IPS-NIHi11 (cell line): ENCODE data around the gene SETD1B.
"Not testable (repeated sequence)": the region's sequence is repeated elsewhere in the genome, so short reads cannot be mapped to it uniquely, and the experiment has no call there.

Source experiments
- DNase-seq: peaks from one replicate; pipeline ENCODE4 v3.0.0; 2012; ENCODE audit warnings: mixed read lengths, low spot score

SETD1B gene

GRCh38 chr12:121825041-121825523 is 21.3 kb downstream of the SETD1B start:
- DNase-seq, result no peak

- DNase-seq, result no peak
Measured at GRCh38 chr12:121826318-121827150, 22.7 kb downstream of the SETD1B start.

DNA sequence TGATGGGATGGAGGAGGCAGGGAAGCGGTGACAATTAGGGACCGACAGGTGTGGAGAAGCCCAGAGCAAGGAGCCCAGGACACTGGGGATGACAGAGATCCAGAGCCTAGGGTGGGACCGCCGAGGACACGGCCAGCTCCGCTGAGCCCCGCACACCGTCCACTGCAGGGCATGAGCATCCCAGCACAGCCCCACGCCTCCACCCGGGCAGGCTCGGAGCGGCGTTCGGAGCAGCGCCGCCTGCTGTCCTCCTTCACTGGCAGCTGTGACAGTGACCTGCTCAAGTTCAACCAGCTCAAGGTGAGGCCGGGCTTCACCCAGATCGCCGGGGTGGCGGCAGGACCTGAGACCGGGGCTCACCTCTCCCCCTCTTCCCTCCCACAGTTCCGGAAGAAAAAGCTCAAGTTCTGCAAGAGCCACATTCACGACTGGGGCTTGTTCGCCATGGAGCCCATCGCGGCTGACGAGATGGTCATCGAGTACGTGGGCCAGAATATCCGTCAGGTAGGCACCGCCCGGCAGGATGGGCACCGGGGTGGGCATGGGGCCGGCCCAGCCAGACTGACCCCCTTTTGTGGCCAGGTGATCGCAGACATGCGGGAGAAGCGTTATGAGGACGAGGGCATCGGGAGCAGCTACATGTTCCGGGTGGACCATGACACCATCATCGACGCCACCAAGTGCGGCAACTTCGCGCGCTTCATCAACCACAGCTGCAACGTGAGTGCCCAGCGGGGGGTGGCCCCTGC is 23.7 kb downstream of the SETD1B start:
- DNase-seq, result no peak

DNA sequence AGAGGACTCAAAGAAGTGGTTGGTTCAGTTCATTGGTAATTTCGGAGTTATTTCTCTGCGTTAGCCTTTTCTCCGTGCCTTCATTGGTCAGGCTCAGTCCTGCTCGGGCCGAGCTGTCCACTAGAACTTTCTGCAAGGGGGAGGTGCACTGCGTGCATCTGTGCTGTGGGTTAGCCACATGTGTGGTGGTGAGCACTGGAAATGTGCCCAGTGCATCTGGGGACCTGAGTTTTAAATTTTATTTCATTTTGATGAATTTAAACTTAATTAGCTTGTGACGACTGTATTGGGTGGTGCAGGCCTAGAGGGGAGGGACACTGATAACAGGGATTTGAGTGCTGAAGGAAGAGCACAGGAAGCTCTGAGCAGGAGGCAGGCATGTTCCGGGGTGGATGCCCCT is 24.5 kb downstream of the SETD1B start:
- DNase-seq, result no peak

GRCh38 chr12:121828826-121829225 is 25.0 kb downstream of the SETD1B start:
- DNase-seq, result no peak

DNA sequence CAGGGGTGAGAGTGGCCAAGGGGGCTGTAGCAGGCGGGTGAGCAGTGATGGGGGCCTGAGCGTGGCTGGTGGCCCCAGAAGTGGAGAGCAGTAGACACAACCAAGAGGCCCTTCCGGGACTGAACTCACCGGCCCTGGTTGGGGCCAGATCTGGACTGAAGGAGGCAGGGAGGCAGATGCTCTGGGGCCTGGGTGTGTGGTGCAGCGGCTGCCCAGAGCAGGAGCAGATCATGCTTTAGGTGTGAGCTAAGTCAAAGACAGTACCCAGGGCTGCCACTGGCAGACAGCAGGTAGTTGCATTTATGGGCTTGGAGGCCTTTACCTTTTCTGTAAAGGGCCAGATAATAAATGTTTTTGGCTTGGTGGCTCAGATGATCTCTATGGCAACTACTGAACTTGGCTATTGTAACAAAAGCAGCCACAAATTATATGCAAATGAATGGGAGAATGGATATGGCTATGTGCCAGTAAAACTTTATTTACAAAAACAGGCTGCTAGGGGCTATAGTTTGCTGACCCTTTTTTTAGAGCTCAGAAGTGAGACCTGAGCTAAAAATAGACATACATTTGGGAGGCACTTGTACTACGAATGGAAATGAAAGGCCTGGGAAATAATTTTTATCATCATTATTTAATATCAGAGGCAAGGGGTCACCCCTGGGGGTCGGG is 25.6 kb downstream of the SETD1B start:
- no peak for DNase-seq

DNA sequence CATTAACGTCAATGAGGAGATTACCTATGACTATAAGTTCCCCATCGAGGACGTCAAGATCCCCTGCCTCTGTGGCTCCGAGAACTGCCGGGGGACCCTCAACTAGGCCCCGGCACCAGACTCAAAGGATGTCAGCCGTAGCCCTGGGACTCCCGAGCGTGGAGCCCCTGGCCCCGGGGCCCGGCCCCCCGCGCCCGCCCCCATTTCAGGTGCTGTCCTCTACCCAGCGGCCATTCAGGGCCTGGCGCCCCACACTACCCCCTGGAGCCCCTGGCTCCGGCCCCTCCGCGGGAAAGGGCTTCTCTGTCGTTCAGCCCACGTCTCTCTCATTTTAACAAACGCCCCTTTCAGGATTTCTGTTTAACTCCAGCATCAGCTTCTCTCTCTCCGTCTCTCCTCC is 26.3 kb downstream of the SETD1B start:
- DNase-seq, result no peak

- DNase-seq, result no peak
Measured at GRCh38 chr12:121830588-121831265, 26.9 kb downstream of the SETD1B start.

DNA sequence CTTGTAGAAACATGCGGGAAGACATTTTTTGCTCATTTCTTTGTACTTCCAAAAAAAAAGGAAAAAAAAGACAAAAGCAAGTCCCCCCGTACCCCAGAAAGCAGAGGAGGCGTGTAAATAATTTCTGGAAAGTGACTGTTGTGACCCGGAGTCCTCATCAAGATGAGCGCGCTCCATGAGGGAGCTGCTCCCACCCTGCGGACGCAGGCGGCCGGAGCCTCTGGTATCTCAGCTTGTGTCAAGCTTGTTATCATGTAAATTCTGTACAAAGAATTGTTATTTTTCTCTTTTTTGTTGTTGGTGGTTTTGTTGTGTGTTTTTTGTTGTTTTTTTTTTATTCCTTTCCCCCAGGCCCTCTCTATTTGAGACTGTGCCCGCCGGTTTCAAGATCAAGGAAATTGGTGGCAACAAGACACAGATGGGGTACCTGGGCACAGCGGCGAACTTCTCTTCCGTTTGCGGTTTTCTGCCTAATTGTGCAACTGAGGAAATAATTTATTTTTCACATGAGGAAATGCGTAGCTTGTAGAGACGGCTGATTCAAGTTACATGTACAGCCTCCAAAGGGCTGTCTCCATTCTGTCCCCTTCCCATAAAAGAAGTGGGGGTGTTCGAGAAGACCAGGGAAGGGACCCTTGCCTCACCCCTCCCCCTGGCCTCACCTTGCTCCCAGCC is 27.9 kb downstream of the SETD1B start:
- DNase-seq, result no peak

- DNase-seq, result no peak
Measured at GRCh38 chr12:121837680-121838079, 33.9 kb downstream of the SETD1B start.

DNA sequence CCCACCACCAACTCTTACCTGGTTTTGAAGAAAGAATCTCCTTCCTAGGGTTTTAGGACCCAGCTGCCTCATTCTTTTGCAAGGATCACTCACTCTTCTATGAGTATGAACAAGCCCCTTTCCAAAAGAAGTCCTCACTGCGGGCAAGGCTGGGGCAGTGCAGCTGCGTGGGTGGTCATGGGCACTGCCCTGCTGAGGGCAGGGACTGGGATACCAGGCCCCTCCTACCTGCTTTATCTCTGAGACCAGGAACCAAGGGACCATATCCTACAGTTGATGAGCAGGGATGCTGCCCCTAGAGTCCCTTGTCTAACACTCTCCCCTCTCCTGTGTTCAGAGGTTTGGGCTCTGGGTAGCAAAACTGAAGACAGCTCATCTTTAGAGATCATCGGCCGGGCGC is 34.3 kb downstream of the SETD1B start:
- no peak for DNase-seq

DNA sequence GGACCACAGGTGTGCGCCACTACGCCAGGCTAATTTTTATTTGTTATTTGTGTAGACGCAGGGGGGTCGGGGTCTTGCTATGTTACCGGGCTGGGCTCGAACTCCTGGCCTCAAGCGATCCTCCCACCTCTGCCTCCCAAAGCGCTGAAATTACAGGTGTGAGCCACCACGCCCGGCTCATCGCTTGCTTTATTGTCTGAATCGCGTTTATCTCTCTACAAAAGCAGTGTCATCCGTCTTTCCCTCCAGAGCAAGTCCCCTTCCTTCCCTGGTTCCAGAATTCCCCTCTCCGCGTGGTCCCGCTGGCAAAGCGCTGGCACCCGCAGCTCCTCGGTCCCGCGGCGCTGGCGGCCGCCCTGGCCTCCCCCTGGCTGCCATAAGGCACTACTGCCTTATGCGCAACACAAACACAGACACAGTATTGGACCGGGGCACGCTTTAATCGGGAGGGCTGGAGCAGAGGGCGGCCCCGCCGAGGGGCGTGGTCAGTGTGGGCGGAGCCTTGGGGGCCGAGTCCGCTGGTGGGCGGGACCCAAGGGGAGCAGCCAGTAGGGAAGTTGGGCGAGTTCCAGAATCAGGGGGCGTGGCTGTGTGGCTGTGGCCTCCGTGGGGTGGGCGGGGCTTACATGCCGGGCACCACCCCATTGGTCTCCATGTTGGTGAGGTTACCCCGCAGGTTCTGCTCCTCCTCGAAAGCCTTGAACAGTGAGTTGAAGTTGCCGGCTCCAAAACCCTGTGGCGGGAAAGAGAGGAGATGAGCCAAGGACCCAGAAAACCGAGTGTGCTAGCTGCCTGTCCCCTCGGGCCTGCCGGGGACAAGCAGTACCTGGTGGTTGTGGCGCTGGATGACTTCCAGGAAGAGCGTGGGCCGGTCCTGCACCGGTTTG is 35.5 kb downstream of the SETD1B start:
- DNase-seq, result peak; percentile 99

DNA sequence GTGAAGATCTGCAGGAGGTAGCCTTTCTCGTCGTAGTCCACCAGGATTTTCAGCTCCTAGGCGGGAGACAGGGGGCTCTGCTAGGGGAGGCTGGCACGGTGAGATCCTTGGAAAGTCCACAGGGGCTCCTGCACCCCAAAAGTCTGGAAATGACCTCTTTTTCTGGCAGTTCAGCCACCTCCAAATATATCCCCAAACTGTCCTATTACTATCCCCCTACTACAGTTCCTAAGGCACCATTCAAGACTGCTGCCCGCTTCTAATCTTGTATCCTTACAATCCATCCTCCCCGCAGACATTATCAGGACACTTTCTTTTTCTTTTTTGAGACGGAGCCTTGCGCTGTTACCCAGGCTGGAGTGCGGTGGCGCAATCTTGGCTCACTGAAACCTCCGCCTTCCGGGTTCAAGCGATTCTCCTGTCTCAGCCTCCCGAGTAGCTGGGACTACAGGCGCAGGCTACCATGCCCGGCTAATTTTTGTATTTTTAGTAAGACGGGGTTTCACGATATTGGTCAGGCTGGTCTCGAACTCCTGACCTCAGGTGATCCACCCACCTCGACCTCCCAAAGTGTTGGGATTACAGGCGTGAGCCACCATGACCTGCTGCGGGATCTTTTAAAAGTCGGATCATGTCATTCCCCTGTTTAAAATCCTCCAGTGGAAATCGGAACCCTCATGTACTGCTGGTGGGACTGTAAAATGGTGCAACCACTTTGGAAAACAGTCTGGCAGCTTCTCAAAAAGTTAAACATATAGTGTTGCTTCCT is 36.4 kb downstream of the SETD1B start:
- no peak for DNase-seq

GRCh38 chr12:121843236-121843982 is 39.6 kb downstream of the SETD1B start:
- no peak for DNase-seq

- no peak for DNase-seq
Measured at GRCh38 chr12:121845701-121846100, 41.9 kb downstream of the SETD1B start.

DNA sequence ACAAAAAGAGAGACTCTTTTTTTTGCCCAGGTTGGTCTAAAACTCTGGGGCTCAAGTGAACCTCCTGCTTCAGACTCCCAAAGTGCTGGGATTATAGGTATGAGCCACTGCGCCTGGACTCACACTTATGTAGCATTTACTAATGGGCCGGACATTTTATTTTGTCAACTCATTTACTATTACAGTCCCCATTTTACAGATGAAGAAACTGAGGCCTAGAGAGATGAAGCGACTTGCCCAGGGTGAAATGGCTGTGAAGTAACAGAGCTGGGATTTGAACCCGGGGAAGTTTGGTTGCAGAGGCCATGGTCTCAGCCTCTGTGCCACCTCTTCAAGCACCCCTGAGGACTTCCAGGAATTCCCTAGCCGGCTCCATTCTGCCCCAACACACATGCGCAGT is 45.4 kb downstream of the SETD1B start:
- DNase-seq, result no peak

DNA sequence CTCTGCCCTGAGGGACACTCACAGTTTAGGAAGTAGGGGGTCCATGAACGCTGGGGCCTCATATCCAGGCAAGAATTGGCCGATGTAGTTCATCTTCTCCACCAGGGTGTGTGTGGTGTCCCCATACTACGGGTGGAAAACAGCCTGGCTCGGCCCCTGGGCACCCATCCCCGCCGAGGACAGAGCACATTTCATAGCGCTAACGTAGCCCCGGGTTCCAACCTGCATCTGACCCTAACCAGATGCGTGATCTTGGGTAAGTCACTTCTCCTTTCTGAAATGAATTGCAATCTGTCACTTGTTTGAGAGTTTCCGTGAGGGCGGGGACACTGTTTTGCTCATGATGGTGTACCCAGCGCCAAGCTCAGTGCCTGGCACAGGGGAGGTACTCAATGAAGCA is 45.9 kb downstream of the SETD1B start:
- no peak for DNase-seq

DNA sequence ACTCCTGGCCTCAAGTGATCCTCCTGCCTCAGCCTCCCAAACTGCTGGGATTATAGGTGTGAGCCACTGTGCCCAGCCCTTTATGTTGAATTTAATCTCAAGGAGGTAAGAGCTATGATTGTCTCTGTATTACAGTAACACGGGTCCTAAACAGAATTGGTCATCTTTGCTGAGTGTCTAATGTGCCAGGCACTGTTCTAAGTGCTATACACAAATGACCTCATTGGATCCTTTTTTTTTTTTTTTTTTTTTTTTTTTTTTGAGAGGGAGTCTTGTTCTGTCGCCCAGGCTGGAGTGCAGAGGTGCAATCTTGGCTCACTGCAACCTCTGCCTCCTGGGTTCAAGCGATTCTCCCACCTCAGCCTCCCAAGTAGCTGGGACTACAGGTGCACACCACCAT is 48.6 kb downstream of the SETD1B start:
- not testable (repeated sequence) for DNase-seq
